Activated CD4-positive, alpha-beta T cell treated with anti-CD3 and anti-CD28 coated beads for 1 hour (primary cell): ENCODE results near the gene RABL6.
"Not testable (repeated sequence)": the region's sequence is repeated elsewhere in the genome, so short reads cannot be mapped to it uniquely, and the experiment has no call there.

Source experiments
- DNase-seq: peaks from one replicate; pipeline ENCODE4 v3.0.0-alpha.2; 2020

RABL6 gene

GRCh38 chr9:136777359-136777758 is 30.4 kb upstream of the RABL6 start:
- DNase-seq, result no peak

GRCh38 chr9:136779808-136780207 is 27.9 kb upstream of the RABL6 start:
- no peak for DNase-seq

- no peak for DNase-seq
Measured at GRCh38 chr9:136782452-136782851, 25.3 kb upstream of the RABL6 start.

- no peak for DNase-seq
Measured at GRCh38 chr9:136784249-136784996, 23.3 kb upstream of the RABL6 start.

- no peak for DNase-seq
Measured at GRCh38 chr9:136784997-136785361, 22.8 kb upstream of the RABL6 start.

- not testable (repeated sequence) for DNase-seq
Measured at GRCh38 chr9:136785565-136786355, 22.0 kb upstream of the RABL6 start.

- DNase-seq, result no peak
Measured at GRCh38 chr9:136786451-136786850, 21.3 kb upstream of the RABL6 start.

GRCh38 chr9:136786983-136787382 is 20.8 kb upstream of the RABL6 start:
- DNase-seq, result not testable (repeated sequence)

GRCh38 chr9:136787690-136788400 is 19.9 kb upstream of the RABL6 start:
- DNase-seq, result peak; percentile 55

GRCh38 chr9:136788644-136789522 is 18.9 kb upstream of the RABL6 start:
- not testable (repeated sequence) for DNase-seq

- no peak for DNase-seq
Measured at GRCh38 chr9:136789523-136789937, 18.2 kb upstream of the RABL6 start.

- peak; percentile 99 for DNase-seq
Measured at GRCh38 chr9:136790640-136791515, 16.9 kb upstream of the RABL6 start, which contains the start of gene TMEM141. Gene TMEM141, plus strand, starts transcription at chr9:136791344. Its CDS starts 27 bp downstream, at chr9:136791371.

GRCh38 chr9:136791516-136792276 is 16.1 kb upstream of the RABL6 start:
- DNase-seq, result peak; percentile 51

GRCh38 chr9:136792321-136793085 is 15.2 kb upstream of the RABL6 start:
- DNase-seq, result no peak

- DNase-seq, result no peak
Measured at GRCh38 chr9:136793086-136793946, 14.4 kb upstream of the RABL6 start.

- DNase-seq, result no peak
Measured at GRCh38 chr9:136794281-136794999, 13.3 kb upstream of the RABL6 start.

GRCh38 chr9:136795000-136795348 is 12.8 kb upstream of the RABL6 start:
- DNase-seq, result no peak

- DNase-seq, result no peak
Measured at GRCh38 chr9:136796238-136796774, 11.4 kb upstream of the RABL6 start, which contains the start of gene CCDC183. Gene CCDC183, plus strand, starts transcription at chr9:136796338. Its CDS starts 60 bp downstream, at chr9:136796398.
